Cerebellar nuclear complex (tissue), 1 donor: ENCODE measurements around the gene SCNN1A.

Experiments used
- DNase-seq, 2 experiments: peaks; one replicate each; lab custom pipeline; 2025; lab: John Stamatoyannopoulos, UW

The SCNN1A gene

DNA sequence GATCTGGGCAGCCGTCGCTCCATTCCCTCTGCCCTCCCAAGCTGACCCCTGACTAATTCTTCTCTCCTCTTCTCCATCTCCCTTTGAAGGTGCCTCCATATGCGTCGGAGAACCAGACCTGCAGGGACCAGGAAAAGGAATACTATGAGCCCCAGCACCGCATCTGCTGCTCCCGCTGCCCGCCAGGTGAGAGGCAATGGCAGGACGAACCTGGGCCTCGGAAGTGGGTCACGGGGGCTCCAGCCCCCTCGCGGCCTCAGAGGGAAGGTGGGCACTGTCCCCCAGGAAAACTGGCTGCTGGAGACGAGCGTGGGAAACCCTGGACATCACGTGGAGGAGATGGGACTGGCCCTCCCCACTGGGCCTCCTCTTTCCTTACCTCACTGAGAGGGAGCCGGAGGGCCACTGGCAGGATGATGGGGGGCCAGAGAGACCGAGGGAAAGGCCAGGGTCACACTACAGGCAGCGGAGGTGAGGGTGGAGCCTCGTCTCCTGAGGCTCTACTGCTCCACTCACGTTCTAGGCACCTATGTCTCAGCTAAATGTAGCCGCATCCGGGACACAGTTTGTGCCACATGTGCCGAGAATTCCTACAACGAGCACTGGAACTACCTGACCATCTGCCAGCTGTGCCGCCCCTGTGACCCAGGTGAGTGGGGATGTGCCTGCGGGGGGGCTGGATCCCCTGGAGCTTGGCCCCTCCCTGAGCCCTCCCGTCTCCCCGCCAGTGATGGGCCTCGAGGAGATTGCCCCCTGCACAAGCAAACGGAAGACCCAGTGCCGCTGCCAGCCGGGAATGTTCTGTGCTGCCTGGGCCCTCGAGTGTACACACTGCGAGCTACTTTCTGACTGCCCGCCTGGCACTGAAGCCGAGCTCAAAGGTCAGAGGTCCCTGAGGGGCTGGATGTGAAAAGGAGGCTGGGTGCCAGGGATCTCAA is 9.4 kb upstream of the SCNN1A start:
- DNase-seq, result no peak

DNA sequence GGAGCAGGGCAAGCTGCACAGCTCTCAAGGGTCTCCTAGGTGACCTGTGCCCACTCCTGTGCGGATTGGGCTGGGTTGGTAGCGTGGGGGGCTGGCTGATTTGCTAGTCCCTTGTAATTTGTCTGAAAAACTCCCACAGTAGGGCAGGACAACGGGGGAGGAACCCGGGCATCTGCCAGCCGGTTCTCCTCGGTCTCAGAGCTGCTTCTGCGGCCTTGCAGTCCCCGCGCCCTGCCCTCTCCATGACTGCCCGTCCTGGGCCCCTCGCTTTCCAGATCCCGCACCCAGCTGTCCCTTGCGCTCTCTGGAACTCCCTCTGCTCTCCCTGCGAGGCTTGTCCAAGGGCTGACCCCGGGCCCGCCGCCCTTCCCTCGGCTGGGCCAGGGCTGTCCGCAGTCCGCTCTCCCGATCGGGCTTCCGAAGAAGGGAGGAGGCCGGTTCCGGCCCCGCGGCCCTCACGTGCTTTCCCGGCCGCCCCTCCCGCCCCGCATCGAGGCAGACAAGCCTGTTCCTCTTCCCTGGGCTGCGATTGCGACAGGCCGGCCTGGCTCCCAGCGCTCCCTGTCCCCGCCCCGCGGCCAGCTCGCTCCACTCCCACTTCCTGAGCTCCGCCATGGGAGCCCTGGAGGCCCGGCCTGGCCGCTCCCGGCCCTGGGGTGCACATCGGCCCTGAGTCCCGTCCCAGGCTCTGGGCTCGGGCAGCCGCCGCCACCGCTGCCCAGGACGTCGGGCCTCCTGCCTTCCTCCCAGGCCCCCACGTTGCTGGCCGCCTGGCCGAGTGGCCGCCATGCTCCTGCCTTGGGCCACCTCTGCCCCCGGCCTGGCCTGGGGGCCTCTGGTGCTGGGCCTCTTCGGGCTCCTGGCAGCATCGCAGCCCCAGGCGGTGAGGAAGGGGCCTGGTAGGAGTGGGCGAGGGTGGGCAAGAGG is 8.5 kb upstream of the SCNN1A start, which contains the start of gene LTBR:
TSS of gene LTBR (plus strand) at position 591 of the 927 bp plus-strand sequence. CDS start at position 788, 197 bp downstream.
- no peak for DNase-seq

DNA sequence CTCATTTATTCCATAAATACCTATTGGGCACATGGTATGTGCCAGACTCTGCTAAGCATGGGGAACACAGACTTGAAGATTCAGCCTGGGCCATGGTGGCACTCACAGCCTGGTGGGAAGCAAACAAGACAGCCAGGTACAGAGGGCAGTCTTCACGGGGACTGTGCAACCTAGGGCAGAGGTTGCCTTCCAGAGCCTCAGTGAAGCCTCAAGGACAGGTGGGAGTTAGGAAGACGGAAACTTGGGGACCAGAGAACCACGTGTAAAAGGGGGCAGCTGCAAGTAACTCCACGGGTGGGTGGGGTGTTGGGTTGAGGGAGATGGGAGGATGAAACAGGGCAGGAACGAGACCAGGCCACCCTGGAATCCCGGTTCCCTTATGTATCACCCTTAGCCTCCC is 7.6 kb upstream of the SCNN1A start:
- DNase-seq, result no peak

DNA sequence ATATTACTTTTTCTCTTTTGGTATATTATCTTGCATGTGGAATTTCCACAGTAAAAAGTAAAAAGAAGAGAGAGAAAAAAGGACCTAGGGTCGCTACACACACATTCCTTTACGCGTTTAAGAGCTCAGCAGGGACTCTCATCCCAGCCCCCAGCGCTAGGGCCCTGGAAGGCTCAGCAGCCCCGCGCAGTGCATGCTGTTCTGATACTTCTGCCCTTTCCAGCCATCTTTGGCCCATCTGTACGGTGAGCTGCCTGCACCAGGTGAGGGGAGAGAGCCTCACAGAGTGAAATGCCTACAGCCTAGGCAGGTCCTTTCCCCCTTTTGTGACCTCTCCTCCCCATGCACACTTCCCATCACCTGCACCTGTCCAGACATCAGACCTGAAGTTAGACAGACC is 7.0 kb upstream of the SCNN1A start:
- no peak for DNase-seq

DNA sequence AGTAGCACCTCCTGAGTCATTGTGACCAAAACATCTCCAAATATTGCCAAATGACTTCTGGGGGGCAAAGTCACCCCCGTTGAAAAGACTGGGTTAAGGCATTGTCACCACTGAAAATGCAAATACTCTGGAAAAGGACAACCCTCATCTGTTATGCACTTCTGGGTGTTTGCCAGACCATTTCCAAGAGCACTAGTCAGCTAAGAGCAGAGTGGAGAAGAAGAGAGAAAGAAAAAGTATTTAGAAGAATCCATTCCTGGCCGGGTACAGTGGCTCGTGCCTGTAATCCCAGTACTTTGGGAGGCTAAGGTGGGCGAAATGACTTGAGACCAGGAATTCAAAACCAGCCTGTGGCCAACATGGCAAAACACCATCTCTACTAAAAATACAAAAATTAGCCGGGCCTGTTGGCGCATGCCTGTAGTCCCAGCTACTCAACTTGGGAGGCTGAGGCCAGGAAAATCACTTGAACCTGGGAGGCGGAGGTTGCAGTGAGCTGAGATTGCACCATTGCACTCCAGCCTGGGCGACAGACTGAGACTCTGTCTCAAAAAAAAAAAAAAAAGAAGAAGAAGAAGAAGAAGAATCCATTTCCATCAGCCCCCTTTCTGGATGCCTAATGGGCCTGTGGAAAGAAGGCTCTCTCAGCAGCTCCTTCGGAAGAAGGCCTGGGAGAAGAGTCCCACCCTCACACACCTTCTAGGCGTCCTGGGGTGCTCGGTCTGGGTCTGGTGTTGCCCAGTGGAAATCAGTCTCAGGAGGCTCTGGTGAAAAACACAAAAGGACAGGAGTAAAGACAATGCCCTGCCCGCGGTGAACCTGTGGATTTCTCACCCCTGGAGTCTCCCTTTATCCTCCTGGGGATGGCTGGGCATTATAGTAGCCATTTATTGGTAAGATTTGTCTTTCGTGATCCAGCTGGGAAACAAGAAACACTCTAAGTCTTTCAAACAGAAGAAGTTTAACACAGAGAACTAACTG is 5.1 kb upstream of the SCNN1A start:
- no peak for DNase-seq

DNA sequence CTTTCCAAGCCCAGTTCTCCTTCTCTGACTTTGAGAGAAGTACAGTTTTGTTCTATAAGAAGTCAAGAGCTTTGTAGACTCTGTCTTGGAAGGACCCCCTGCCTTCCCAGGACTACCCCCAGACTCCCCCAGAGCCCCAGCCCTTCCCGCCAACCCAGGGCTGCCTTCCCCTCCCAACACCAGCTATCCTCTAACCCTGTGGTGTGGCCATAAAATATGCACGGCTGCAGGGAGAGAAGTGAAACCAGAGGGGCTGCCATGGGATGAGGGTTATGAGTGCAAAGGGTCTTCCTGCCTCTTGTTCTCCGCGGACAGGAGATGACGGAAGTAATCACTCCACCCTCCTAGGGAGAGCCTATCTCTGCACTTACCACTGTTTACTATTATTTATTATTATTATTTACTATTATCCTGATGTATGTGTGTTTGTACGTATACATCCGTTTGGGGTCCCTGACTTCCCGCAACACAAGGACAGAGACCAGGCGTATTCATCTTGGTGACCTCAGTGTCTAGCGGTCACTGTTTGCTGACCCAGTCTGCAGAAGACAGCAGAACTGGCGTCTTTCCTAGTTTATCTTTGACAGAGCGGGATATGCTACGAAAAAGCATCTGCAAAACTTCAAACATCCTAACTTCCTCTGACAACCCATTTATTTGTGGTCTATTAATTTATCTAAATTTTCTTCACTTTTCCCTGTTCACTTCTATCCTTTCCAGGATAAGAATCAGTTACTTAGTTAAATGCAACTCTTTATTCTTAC is 3.5 kb upstream of the SCNN1A start:
- DNase-seq, result no peak

DNA sequence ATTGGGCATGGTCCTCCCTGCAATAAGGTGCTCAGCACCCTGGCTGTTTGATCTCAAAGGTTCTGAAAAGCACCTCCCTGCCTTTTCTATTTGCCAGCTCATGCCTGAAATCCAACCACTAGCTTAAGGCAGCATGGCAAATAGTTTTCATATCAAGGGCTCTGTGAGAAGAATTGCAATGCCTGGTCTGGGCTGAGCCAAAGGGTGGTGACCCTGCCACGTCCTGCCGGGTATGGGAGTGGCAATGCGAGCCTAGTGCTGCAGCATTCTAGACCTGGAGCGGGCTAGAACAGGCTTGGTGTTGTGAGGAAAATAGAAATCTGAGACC is 2.3 kb upstream of the SCNN1A start:
- DNase-seq, result no peak

DNA sequence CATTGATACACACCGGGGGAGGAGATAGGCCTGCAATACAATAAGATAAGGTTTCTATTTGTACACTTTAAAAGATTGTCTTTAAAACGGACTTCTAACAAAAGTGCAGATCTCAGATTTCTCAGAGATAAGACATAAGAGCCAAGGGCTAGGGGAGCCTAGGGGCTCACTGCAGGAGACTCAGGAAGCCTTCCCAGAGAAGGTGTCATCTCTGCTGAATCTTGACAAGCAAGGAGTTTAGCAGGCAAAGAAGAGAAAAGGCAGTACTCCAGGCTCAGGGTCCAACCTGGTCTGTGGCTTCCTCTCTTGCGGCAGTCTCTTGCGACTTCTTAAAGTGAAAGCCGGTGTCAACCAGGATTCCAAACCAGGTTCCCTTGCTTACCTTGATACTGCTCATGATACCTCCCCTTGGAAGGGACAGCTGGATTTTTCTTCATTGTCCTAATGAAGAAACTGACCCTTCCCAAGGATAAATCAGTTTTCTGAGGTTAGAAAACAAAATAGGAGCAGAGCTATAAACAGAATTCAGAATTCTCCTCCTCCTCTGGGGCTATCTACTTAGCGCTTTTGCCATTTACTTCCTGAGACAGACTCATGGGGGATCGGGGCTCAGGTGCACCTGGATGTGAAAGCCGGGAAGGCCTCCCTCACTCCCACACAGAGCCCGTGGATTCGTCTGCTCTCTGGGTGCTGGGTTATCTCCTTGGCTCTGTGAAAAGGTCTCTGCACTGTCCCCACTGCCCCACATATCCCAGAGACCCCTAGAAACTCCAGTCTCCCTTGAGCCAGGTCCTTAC is 1.7 kb upstream of the SCNN1A start:
- DNase-seq, result no peak

DNA sequence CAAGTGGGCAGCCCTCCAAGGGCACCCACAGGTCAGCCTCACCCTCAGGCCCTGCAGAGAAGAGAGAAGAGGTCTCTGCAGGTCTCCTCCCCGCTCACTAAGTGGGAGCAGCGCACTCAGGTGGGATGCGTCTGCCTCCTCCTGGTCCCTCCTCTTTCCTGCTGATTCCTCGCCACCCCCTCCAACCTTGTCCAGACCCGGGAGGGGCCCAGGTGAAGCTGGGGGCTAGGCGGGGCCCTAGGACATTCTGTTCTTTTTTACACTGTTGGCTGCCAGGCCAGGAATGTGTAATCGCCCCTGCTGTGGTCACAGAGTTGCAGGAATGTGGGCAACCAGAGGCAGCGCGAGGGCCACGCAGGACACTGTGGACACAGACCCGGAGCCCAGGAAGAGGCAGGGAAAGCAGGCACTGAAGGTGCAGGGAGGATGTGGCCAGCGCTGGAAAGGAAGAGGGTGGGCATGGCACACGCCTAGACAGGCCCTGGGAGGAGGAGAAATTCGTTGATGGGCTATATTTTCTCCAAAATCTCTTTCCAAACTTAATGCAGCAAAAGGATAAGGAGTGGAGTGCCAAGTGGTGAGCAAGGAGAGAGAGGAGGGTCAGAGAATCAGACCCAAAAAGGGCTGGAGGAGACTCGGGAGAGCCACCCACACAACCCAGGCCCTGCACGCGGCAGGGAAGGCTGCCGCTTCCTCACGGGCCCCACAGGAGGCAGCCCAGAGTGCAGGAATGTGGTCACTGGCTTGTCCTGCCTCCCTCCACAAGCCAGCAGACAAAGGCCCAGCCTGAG is 911 bp upstream of the SCNN1A start:
- DNase-seq, result no peak

DNA sequence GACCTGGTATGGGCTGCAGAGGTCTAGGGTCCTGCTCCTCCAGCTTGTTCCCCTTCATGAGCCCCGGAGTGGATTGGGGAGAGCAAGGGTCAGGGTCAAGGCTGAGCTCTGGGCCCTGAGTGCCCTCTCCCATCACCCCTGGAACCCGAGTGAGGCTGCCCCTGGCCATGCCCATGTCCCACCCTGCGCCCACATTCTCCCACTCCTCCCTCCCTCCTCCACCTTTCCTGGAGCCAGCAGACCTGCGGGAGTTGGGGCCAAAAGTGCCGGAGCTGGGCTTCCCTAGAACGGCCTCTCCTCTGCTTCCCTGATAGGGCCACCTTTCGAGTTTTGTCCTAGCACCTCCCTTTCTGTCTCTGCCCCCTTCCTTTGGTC is 590 bp downstream of the SCNN1A start:
- DNase-seq, result no peak

DNA sequence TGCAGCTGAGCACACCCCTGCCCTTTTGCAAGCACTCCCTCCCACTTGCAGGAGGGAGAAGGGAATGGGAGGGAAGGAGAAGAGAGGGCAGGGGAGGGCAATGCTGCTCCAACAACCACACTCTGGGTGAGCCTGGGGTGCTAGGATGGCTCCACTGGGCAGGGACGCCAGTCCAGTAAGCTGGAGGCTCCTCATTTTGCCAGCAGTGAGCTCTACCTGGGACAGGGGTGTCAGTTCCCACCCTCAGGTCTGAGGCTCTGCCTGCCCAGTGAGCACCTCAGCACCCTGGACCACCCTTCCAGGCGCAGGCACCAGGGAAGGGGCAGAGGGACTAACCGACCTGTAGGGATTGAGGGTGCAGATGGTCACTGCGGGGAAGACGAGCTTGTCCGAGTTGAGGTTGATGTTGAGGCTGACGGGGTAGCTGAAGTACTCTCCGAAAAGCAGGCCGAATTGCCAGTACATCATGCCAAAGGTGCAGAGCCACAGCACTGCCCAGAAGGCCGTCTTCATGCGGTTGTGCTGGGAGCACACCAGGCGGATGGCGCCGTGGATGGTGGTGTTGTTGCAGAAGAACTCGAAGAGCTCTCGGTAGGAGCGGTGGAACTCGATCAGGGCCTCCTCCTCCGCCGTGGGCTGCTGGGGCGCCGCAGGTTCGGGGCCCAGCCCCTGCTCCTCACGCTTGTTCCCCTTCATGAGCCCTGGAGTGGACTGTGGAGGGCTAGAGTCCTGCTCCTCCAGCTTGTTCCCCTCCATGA is 1.2 kb downstream of the SCNN1A start:
- no peak for DNase-seq

DNA sequence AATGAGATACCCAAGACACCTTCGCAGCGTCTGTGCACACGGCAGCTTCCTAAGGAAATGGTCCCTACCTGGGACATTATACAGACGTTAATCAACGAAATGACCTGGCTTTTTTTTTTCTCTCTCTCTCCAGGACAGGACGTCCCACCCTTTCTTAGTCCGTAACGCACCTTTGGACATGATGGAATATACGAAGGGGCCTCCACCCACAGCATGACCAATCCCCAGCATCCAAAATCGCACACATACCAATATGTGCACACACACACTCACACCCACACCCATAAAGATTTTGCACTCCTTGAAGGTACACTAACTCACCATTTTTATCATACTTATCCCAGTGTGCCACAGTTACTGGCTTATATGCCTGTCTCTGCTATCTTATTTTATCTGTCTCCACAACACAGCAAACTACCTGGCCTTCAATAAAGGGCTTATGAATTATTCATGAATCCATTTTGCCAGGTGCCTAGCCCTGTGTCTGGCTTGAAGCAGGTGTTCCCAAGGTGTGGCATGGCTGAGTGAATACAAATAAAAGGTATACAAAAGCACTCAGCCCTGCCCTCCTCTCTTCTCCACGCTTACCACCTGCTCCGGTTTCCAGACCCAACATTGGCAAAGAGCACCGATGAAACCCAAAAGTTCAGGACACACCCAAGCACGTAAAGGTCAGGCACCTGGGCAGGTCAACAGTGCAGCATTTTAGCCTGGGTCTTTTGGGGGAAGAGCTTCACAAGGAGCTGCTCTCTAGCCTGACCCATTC is 2.2 kb downstream of the SCNN1A start:
- DNase-seq, result no peak

DNA sequence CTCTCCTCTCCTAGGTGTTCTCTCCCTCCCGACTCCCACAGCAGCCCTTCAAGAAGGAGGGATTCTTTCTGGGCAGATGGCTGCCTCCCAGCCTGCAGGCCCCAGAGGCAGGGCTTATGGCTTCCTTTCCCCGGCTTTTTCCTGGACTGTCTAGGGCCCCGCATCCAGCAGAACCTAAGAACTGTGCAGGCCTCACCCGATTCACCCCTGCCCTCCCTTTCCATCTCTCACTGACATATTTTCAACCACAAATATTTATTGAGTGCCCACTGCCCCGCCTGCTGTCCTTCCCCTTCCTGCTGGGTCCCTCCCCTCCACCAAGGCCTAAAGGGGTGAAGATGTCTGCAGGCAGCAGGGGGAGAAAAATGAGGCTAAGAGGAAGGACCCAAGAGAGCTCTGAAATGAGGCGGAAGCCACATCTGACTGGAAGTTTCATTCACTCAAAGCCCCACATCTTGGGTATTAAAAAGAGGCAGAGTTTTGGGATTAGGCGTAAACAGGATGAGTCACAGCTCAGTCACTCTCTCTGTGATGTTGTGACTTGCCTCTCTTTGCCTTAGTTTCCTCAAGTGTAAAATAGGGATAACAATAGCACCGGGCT is 2.9 kb downstream of the SCNN1A start:
- no peak for DNase-seq

DNA sequence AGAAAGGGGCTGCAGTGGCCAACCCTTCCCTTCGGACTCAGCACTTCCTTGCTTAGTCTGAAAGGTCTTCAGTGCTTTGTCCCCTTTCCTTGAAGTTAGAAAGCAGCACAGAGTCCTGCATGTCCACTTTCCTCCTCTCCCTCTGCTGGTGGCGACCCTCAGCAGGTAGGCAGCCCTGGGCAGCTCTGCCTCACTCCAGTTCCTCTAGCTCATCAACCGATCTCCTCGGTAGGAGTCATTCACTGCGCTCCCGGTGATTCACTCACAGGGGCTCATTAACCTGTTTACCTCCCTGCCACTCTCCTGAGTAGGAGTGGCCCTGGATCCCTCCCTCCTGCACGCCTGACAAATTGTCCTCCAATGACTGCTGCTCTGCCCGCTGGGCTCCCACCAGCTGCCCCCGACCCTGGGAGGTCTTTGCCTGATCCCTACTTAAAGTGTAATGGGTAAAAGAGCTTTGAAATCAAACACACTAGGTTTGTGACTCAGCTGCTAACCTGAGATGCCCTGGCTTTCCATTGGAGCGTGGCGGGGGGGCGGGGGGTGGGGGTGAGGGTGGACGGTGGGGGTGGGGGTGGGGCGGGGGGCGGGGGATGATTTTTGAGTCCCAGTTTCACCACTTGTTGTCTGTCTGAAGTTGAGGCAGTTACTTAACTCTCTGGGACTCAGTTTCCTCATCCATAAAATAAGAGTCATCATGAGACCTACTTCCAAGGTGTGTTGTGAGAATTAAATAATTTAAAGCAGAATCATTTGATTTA is 4.2 kb downstream of the SCNN1A start:
- no peak for DNase-seq

DNA sequence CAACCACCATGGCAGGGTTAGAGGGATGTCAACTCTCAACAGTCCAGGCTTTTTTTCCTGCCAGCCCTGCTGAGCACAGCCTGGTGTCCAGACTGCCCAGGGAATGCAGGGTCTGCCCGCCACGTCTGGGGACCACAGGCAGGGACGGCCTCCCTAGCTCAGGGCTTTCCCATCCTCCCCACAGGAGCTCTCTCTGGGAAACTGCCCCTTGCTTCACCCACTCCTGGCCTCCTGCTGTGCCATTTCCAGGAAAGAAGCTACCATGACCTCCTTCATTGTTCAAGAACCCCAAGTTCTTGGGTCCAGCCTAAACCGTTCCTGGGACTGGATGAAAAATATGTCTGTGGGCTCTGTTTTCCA is 4.8 kb downstream of the SCNN1A start:
- no peak for DNase-seq

DNA sequence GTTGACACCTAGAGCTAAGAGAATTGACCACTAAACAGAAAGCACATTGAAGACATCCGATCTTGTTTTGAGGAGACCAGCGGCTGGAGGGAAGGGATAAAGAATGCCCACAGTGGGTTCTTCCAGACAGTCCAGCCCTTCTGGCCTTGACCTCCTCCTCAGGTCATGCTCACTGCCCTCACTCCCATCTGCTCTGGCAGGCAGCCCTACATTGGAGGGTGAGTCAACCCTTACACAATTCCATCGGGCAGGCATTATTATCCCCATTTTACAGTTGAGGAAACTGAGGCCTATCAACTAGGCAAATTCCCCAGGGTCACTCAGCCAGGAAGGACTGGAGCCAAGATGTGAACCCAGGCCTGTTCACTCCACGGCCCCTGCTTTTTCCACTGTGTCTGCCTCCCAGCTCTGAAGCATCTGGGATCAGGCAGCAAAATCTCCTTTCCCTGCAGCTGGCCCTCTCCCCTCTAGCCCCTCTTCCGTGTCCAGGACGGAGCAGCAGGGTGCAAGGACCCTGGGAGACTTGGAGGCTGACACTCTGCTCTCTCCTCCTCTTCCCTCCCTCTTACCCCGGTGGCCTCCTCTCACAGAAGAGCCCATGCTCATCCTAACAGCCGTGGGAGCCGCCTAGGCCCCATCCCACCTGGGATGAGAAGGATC is 5.3 kb downstream of the SCNN1A start:
- no peak for DNase-seq
